Measurements from ENCODE around the gene C1orf21. TPM values are rescaled to one million over a fixed set of nuclear protein-coding genes. Genes with fewer than 3 reads are reported as not detected.

Gene C1orf21
- total and polyA plus RNA-seq, 12 donors: 20.6 to 76.7 (median 67.5) TPM

GRCh38 chr1:184447651-184448185, 60.9 kb downstream of the C1orf21 start:
- DNase-seq: no peak
- no peak for ATAC-seq
- Histone ChIP-seq H3K9me3 (no peaks in the 10 kb centered on the region), H3K27ac (no peak overlapping the region), H3K36me3 (no peaks in the 10 kb centered on the region), H3K4me3 (no peak overlapping the region), H3K27me3 (no peaks in the 10 kb centered on the region), H3K4me1 (peaks cover 5 to 57% (median 27%) of the 10 kb centered on the region in 9 donors)
- TF ChIP-seq CTCF (IDR thresholded peaks at IDR 0.05): no peak
- 90 to 94% methylated on average over 6 of the region's 6 CpGs for WGBS, 2 donors
- intact Hi-C loops (cut with DNase I): no loop called here

- no peaks in the 10 kb centered on the region for H3K27me3 ChIP-seq
- ATAC-seq: peak in 1 of 8 donors; percentile 5
- H3K27ac ChIP-seq: no peak overlapping the region
- 98 to 99% methylated on average over 4 of the region's 4 CpGs for WGBS, 2 donors
- intact Hi-C loops (cut with DNase I): loop anchor here in 1 of 10 donors (10.0 kb wide), 1 partner anchor 215 kb away; no protein-coding TSS in a partner anchor
- no peak for TF ChIP-seq CTCF (IDR thresholded peaks at IDR 0.05)
- H3K4me3 ChIP-seq: no peak overlapping the region
- H3K36me3 ChIP-seq: no peaks in the 10 kb centered on the region
- no peak for DNase-seq
- no peaks in the 10 kb centered on the region for H3K9me3 ChIP-seq
- peaks cover 0 to 50% (median 19%) of the 10 kb centered on the region in 9 donors for H3K4me1 ChIP-seq
Measured at GRCh38 chr1:184449916-184450315, 63.1 kb downstream of the C1orf21 start.

- intact Hi-C loops (cut with DNase I): loop anchor here in 1 of 10 donors (10.0 kb wide), 1 partner anchor 209 kb away; no protein-coding TSS in a partner anchor
- H3K36me3 ChIP-seq: no peaks in the 10 kb centered on the region
- TF ChIP-seq CTCF (IDR thresholded peaks at IDR 0.05): no peak
- no peaks in the 10 kb centered on the region for H3K9me3 ChIP-seq
- WGBS, 2 donors: 71 to 89% methylated on average over 1 of the region's 1 CpG
- H3K4me3 ChIP-seq: no peak overlapping the region
- peaks cover 18 to 91% (median 49%) of the 10 kb centered on the region in 9 donors for H3K4me1 ChIP-seq
- ATAC-seq (no peak), DNase-seq (no peak)
- H3K27ac ChIP-seq: peak overlapping the region in 2 of 10 donors; percentile 6 to 9
- H3K27me3 ChIP-seq: no peaks in the 10 kb centered on the region
Measured at GRCh38 chr1:184455786-184456185, 69.0 kb downstream of the C1orf21 start.

GRCh38 chr1:184456189-184456588, 69.4 kb downstream of the C1orf21 start:
- WGBS, 2 donors: 64 to 68% methylated on average over 3 of the region's 3 CpGs
- Histone ChIP-seq H3K27ac (peak overlapping the region in 3 of 10 donors; percentile 6 to 26 (median 9)), H3K9me3 (no peaks in the 10 kb centered on the region), H3K4me1 (peaks cover 18 to 91% (median 53%) of the 10 kb centered on the region in 9 donors), H3K36me3 (no peaks in the 10 kb centered on the region), H3K4me3 (no peak overlapping the region), H3K27me3 (no peaks in the 10 kb centered on the region)
- ATAC-seq (no peak), DNase-seq (no peak)
- intact Hi-C loops (cut with DNase I): loop anchor here in 1 of 10 donors (10.0 kb wide), 1 partner anchor 209 kb away; no protein-coding TSS in a partner anchor
- no peak for TF ChIP-seq CTCF (IDR thresholded peaks at IDR 0.05)

All from heart right ventricle (tissue), 16 donors.